Neuronal stem cell (in vitro differentiated cells): ENCODE data around the gene PSME3.
"Not testable (repeated sequence)": the region's sequence is repeated elsewhere in the genome, so short reads cannot be mapped to it uniquely, and the experiment has no call there.

Experiments
- DNase-seq: peaks from one replicate; pipeline ENCODE4 v3.0.0-alpha.2; 2013; ENCODE audit warnings: low spot score
- H2AFZ ChIP-seq: one replicate; pipeline ENCODE4 v1.6.1; 2013; ENCODE audit warnings: mild to moderate bottlenecking, low read length, inconsistent platforms
- H2AK5ac ChIP-seq: 2 replicates; pipeline ENCODE4 v1.6.1; 2013; ENCODE audit warnings: low read depth, mild to moderate bottlenecking, inconsistent platforms, low read length, moderate library complexity, mixed read lengths
- H2BK120ac ChIP-seq: 2 replicates; pipeline ENCODE4 v1.6.1; 2013; ENCODE audit warnings: low read depth, mild to moderate bottlenecking, inconsistent platforms, low read length, moderate library complexity, mixed read lengths
- H2BK12ac ChIP-seq: one replicate; pipeline ENCODE4 v1.6.1; 2013; ENCODE audit warnings: low read length, inconsistent platforms
- H2BK15ac ChIP-seq: 2 replicates; pipeline ENCODE4 v1.6.1; 2013; ENCODE audit warnings: mild to moderate bottlenecking, low read length, inconsistent platforms, mixed read lengths
- H2BK5ac ChIP-seq: one replicate; pipeline ENCODE4 v1.6.1; 2013; ENCODE audit warnings: inconsistent platforms, mild to moderate bottlenecking, low read length, moderate library complexity
- H3K14ac ChIP-seq: one replicate; pipeline ENCODE4 v1.6.1; 2013; ENCODE audit warnings: low read length, inconsistent platforms
- H3K18ac ChIP-seq: 2 replicates; pipeline ENCODE4 v1.6.1; 2013; ENCODE audit warnings: low read length, inconsistent platforms
- H3K23ac ChIP-seq: 2 replicates; pipeline ENCODE4 v1.6.1; 2013; ENCODE audit warnings: low read depth, mild to moderate bottlenecking, mixed read lengths, low read length, inconsistent platforms; ENCODE audit not compliant: poor library complexity
- H3K27ac ChIP-seq: replicated peaks from 3 replicates; pipeline ENCODE4 v1.5.1; 2013; ENCODE audit warnings: low read length, inconsistent platforms
- H3K27me3 ChIP-seq, 3 experiments: 2 replicates each; pipeline ENCODE4 v1.6.1; 2013; ENCODE audit warnings: low read length in 3 of 3, mild to moderate bottlenecking in 2 of 3, inconsistent platforms in 1 of 3, low read depth in 1 of 3, mixed read lengths in 1 of 3, moderate library complexity in 1 of 3; ENCODE audit not compliant: control insufficient read depth in 3 of 3, insufficient read depth in 3 of 3
- H3K36me3 ChIP-seq, 2 donors: replicated peaks in 1 of 2; 2 replicates each; pipeline ENCODE4 v1.6.1; 2013; ENCODE audit warnings: low read length in 2 of 2; ENCODE audit not compliant: control insufficient read depth in 2 of 2, insufficient read depth in 2 of 2
- H3K4ac ChIP-seq: 2 replicates; pipeline ENCODE4 v1.6.1; 2013; ENCODE audit warnings: inconsistent platforms, mild to moderate bottlenecking, low read length, moderate library complexity
- H3K4me1 ChIP-seq, 2 donors: 1 replicate in 1 of 2; 2 replicates in 1 of 2; pipeline ENCODE4 v1.6.1; 2013; ENCODE audit warnings: low read length in 2 of 2, low read depth in 1 of 2; ENCODE audit not compliant: control insufficient read depth in 2 of 2, insufficient read depth in 1 of 2
- H3K4me2 ChIP-seq: one replicate; pipeline ENCODE4 v1.6.1; 2013; ENCODE audit warnings: mild to moderate bottlenecking, low read length, inconsistent platforms; ENCODE audit not compliant: insufficient read depth, poor library complexity, severe bottlenecking
- H3K4me3 ChIP-seq, 2 donors: 2 replicates each; pipeline ENCODE4 v1.5.1; 2013; ENCODE audit warnings: low read length in 2 of 2, mild to moderate bottlenecking in 2 of 2, inconsistent platforms in 1 of 2, moderate library complexity in 1 of 2
- H3K79me1 ChIP-seq: one replicate; pipeline ENCODE4 v1.6.1; 2013; ENCODE audit warnings: low read depth, mild to moderate bottlenecking, inconsistent platforms, low read length, moderate library complexity
- H3K9ac ChIP-seq: one replicate; pipeline ENCODE4 v1.6.1; 2013; ENCODE audit warnings: mild to moderate bottlenecking, low read depth, low read length, inconsistent platforms; ENCODE audit not compliant: poor library complexity
- H3K9me3 ChIP-seq, 2 donors: replicated peaks in 1 of 2; 2 replicates each; pipeline versions ENCODE3 to v1.6.1; 2013; ENCODE audit warnings: low read length in 2 of 2, mild to moderate bottlenecking in 2 of 2, inconsistent platforms in 1 of 2, low read depth in 1 of 2, mixed read lengths in 1 of 2, moderate library complexity in 1 of 2; ENCODE audit not compliant: control insufficient read depth in 2 of 2, insufficient read depth in 1 of 2
- H4K8ac ChIP-seq: one replicate; pipeline ENCODE4 v1.6.1; 2013; ENCODE audit warnings: low read depth, mild to moderate bottlenecking, inconsistent platforms, low read length, moderate library complexity
- H4K91ac ChIP-seq: one replicate; pipeline ENCODE4 v1.6.1; 2013; ENCODE audit warnings: low read length, low read depth, mild to moderate bottlenecking, inconsistent platforms; ENCODE audit not compliant: poor library complexity
- WGBS, 2 donors: extraction: QIAGEN DNeasy Blood & Tissue Kit; methylation state at CpG; one replicate each; pipeline ENCODE4 v1.1.7; 2013; ENCODE audit warnings: missing lambda C conversion rate in 2 of 2, mixed read lengths in 1 of 2; ENCODE audit not compliant: insufficient read length in 2 of 2, insufficient replicate concordance in 1 of 2; ENCODE audit errors: extremely low coverage in 2 of 2; 5-methylcytosine and 5-hydroxymethylcytosine counted together

PSME3 gene

GRCh38 chr17:42882166-42882565, 49.0 kb downstream of the PSME3 start:
- Histone ChIP-seq H3K9ac (no peak overlapping the region), H4K8ac (no peak overlapping the region), H3K4me3 (no peak overlapping the region), H3K4me1 (peaks cover 4 to 5% of the 10 kb centered on the region in 2 donors), H2AK5ac (no peak overlapping the region), H2BK15ac (no peak overlapping the region), H2BK120ac (no peak overlapping the region), H3K4ac (no peak overlapping the region), H3K27me3 (peaks cover 0 to 59% (median 4%) of the 10 kb centered on the region in 3 experiments), H3K18ac (no peak overlapping the region), H3K14ac (no peak overlapping the region), H2AFZ (no peak overlapping the region), H3K4me2 (no peak overlapping the region), H2BK12ac (no peak overlapping the region), H4K91ac (no peak overlapping the region), H2BK5ac (no peak overlapping the region), H3K36me3 (no peaks in the 10 kb centered on the region), H3K79me1 (no peaks in the 10 kb centered on the region), H3K23ac (no peak overlapping the region), H3K9me3 (no peaks in the 10 kb centered on the region), H3K27ac (no peak overlapping the region)
- no peak for DNase-seq
- no CpG with 5 or more reads among the region's 8 CpGs for WGBS, 2 donors

- Histone ChIP-seq H4K91ac (no peak overlapping the region), H3K4me3 (no peak overlapping the region), H3K23ac (no peak overlapping the region), H3K14ac (no peak overlapping the region), H4K8ac (no peak overlapping the region), H3K9ac (no peak overlapping the region), H2BK120ac (no peak overlapping the region), H3K27ac (no peak overlapping the region), H3K9me3 (no peaks in the 10 kb centered on the region), H2AK5ac (no peak overlapping the region), H3K18ac (no peak overlapping the region), H3K4me2 (no peak overlapping the region), H3K36me3 (no peaks in the 10 kb centered on the region), H2BK5ac (no peak overlapping the region), H3K79me1 (no peaks in the 10 kb centered on the region), H2AFZ (no peak overlapping the region), H2BK15ac (no peak overlapping the region), H3K4ac (no peak overlapping the region), H3K27me3 (peaks cover 0 to 46% (median 0%) of the 10 kb centered on the region in 3 experiments), H3K4me1 (no peaks in the 10 kb centered on the region), H2BK12ac (no peak overlapping the region)
- no CpG with 5 or more reads among the region's 7 CpGs for WGBS, 2 donors
- DNase-seq = no peak
Measured at GRCh38 chr17:42883802-42884558, 50.8 kb downstream of the PSME3 start.

GRCh38 chr17:42885806-42886205, 52.6 kb downstream of the PSME3 start:
- H4K8ac ChIP-seq, H3K18ac ChIP-seq, H3K4me1 ChIP-seq, H3K79me1 ChIP-seq, H3K27ac ChIP-seq, H3K23ac ChIP-seq, H3K4ac ChIP-seq, H3K14ac ChIP-seq, H3K4me2 ChIP-seq, H2BK15ac ChIP-seq, H2BK120ac ChIP-seq, H2AFZ ChIP-seq, H4K91ac ChIP-seq, H2AK5ac ChIP-seq, H3K9ac ChIP-seq, H2BK5ac ChIP-seq, H3K4me3 ChIP-seq, H3K9me3 ChIP-seq, DNase-seq, H3K36me3 ChIP-seq, H2BK12ac ChIP-seq: not testable (repeated sequence)
- peaks cover 0 to 38% (median 0%) of the 10 kb centered on the region in 3 experiments for H3K27me3 ChIP-seq
- no CpG with 5 or more reads among the region's 3 CpGs for WGBS, 2 donors

DNA sequence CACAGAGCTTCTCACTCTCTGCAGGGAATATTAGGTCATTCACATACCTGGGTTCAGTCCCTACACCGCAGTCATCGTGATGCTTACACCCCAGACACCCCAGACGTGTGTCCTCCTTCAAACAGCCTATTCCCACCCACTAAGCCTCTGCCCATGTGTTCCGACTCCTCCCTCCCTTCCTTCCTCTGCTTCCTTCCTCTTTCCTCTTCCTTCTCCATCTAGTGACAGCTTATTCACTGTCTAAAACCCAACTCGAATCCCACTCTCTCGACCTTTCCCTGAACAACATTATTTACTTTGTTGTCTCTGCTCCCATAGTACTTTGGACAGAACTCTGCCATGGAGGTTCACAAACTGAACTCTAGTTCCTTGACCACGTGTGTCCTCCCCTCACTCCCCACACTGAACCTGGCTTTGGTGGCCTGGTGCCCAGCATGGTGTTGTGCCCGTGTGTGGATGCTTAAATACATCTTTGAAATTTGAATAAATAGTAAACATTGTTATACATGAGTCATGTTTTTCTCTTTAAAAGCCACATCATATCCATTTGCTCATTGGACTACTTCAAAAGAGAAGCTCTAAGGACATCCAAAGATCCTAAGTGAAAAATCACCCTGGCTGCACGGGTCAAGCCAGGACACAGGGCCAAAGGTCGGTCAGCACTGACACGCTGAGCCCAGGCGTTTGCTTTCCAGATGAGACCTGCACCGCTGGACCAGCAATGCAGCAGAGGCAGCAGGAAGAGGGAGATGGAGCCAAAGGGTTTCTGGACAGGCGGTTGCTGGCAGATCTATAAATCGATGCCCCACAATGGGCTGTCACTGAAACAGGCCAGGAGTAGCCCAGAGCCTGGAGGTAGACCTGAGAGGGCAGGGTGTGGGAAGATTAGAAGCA, 53.3 kb downstream of the PSME3 start:
- Histone ChIP-seq H3K79me1 (no peaks in the 10 kb centered on the region), H3K9ac (no peak overlapping the region), H3K23ac (peak overlapping the region; percentile 5), H2AK5ac (no peak overlapping the region), H3K4me3 (no peak overlapping the region), H2BK5ac (no peak overlapping the region), H4K8ac (no peak overlapping the region), H3K36me3 (no peaks in the 10 kb centered on the region), H3K4ac (no peak overlapping the region), H3K4me2 (no peak overlapping the region), H4K91ac (no peak overlapping the region), H2BK15ac (no peak overlapping the region), H3K18ac (no peak overlapping the region), H3K27me3 (peaks cover 0 to 36% (median 0%) of the 10 kb centered on the region in 3 experiments), H2AFZ (no peak overlapping the region), H3K14ac (no peak overlapping the region), H2BK12ac (no peak overlapping the region), H3K4me1 (peaks cover 0 to 3% of the 10 kb centered on the region in 2 donors), H3K27ac (no peak overlapping the region), H2BK120ac (no peak overlapping the region), H3K9me3 (peaks cover 0 to 4% of the 10 kb centered on the region in 2 donors)
- no peak for DNase-seq
- WGBS, 2 donors = no CpG with 5 or more reads among the region's 15 CpGs
